ENCODE measurements around the gene CTNNA2.

Gene CTNNA2

DNA sequence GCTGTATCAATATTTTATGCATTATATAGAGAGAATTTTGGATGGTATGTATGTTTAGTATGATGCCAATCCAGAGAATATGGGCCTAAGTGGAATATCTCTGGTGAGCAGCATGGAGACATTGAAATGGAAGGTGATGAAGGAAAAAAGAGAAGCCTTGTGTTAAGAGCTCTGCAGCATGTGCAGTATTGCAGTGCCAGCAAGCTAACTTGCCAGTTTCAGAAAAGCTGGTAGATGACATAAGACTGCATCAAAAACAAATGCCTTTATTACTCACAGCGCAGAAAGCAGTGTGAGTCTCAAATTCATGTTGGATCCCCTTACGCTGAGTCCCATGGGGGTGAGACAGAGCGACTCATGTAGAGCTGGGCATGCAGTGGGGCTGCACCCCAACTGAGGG is 280.2 kb downstream of the CTNNA2 start:
- no peak for DNase-seq

DNA sequence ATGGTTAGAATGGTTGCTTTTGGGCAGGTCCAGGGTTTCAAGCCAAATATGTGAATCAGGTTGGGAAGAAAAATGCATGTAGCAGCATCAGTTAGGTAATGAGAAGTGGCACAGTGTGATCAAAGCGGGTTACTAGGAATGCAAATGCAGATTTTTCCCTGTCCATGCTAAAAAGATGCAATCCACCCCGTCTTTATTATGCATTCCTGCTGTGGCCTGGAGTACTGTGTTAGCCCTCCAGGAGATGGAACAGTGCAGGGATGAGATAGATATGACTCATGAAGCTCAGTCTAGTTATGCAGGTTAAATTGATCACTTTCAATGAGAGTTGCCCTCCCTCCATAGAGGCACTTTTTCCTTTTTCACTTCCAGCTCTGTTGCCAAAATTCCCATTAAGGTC is 283.8 kb downstream of the CTNNA2 start:
- DNase-seq: no peak

- DNase-seq: no peak
Observed at GRCh38 chr2:79798776-79799175, 285.9 kb downstream of the CTNNA2 start.

DNA sequence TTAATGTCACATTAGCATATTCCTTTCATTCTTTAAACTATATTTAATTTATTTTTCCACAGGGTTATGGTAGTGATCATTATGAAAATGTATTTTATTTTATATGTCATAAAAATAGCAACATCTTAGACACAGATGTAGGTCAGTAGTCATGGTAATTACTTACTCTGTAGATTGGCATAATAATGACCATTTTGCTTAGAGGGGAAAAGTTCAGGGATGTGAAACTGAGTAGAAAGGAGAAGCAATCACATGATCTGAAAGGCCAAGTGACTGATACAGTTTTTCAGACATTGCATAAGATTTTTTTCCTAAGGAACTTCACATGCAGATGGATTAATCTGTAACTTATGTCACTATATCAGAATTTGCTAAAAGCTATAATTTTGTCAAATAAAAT is 286.9 kb downstream of the CTNNA2 start:
- no peak for DNase-seq

DNA sequence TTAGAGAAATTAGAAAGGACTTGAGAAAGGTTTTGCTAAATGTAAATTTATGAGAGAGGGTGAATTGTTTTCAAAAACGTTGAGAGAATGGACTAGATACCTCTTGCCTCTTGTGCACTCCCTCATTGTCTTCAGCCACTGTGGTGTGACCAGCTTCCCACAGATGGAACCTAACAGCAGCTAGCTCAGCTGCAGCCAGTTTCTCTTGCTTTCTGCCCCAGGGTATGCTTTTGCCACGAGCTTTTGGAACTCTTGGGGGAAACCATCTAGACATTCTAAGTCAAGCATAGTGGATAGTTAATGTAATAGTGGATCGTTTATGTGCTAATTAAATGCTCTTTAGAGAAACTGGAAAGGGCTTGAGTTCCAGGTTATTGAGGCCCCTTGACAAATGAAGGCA is 288.2 kb downstream of the CTNNA2 start:
- DNase-seq: no peak

- DNase-seq: no peak
Observed at GRCh38 chr2:79817288-79817687, 304.4 kb downstream of the CTNNA2 start.

- DNase-seq: no peak
Observed at GRCh38 chr2:79820281-79820680, 307.4 kb downstream of the CTNNA2 start.

GRCh38 chr2:79822136-79822535 is 309.3 kb downstream of the CTNNA2 start:
- no peak for DNase-seq

- DNase-seq: no peak
Observed at GRCh38 chr2:79824086-79824786, 311.4 kb downstream of the CTNNA2 start.

- no peak for DNase-seq
Observed at GRCh38 chr2:79827881-79828280, 315.0 kb downstream of the CTNNA2 start.

DNA sequence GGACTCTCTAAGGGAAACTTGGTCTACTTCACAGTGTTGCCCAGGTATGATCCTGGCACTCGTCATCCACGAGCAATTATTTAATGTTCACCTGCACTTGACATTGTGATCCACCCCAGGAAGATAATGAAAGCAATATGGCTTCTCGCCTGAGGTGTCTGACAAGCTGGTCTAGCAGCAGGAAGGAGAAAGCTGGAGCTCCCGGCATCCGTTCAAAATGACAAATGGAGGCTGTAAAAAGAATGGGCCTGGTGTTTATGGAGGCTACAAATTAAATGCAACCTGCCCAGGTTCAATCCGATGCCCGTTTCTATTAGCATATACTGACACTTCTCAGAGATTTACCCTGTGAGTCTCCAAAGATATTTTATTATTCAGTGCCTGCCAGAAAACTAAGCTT is 317.6 kb downstream of the CTNNA2 start:
- no peak for DNase-seq

DNA sequence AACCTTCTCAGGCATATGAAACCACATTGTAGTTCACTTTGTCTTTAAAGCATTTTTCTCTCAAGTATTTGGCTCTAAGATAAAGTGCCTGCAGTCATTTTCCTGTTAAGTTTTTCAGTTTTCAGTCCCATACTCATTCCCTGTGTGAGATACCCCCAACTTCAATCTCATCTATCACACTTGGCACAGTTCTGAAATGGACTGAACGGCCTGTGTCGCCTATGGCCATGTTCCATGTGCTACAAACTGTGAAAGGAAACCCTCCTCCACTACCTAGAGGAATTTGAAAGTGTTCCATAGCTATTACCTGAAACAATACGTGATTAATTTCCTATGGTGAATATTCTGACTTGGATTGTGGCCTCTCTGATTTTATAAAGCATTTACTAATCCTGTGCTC is 319.1 kb downstream of the CTNNA2 start:
- DNase-seq: no peak

GRCh38 chr2:79832511-79833234 is 319.8 kb downstream of the CTNNA2 start:
- DNase-seq: no peak

- no peak for DNase-seq
Observed at GRCh38 chr2:79833235-79833878, 320.5 kb downstream of the CTNNA2 start.

DNA sequence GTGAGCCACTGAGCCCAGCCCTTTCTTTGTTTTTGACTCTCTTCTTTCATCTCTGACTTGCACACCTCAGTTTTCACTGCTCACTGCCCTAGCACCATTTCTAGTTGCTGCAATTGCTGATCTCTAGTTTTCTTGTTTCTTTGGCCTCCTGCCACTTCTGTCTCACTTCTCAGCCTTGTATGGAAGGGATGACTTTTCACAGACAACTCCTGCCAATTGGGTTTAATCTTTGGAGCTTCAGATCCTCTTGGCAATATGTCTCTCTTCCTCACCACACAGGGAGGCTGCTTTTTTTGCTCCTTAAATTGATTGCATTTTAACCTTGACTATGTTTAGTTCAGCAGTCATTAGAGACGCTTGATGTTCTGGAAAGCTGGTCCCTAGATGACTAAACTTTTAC is 323.1 kb downstream of the CTNNA2 start:
- DNase-seq: no peak

DNA sequence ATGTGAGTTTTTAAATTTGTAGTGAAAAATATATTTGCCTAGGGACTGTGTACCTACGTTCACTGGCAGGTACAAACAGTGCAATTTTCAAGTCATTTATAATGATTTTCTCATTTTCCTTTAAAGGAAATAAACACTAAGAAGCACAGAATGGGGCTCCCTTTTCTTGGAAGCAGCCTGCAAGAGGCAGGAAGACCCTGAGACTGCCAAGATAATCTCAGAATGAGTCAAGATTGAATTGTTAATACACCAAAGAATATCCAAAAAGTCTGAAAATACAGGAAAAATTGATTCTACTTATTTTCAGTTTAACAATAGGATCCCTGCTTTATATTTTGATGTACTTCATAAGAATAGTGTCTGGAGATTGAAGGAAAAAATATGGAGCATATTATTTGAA is 331.2 kb downstream of the CTNNA2 start:
- DNase-seq: no peak

DNA sequence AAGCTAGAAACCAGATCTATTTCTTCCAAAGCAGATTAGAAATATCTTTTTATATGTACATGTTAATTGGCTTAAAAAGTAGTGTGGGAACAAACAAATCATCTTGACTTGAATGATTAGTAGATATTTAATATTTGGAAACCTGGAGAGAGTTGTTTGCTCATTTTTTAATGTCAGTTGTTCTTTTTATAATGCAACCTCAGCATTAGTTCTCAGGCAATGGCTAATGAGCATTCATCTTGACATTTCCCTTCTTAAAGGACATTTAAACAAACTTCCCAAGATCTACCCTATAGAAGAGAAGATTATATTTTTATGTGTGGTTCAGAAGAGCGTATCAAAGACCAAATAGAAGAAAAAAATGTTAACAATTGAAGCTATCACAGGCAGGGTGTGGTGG is 334.0 kb downstream of the CTNNA2 start:
- no peak for DNase-seq

- no peak for DNase-seq
Observed at GRCh38 chr2:79849241-79849640, 336.4 kb downstream of the CTNNA2 start.

DNA sequence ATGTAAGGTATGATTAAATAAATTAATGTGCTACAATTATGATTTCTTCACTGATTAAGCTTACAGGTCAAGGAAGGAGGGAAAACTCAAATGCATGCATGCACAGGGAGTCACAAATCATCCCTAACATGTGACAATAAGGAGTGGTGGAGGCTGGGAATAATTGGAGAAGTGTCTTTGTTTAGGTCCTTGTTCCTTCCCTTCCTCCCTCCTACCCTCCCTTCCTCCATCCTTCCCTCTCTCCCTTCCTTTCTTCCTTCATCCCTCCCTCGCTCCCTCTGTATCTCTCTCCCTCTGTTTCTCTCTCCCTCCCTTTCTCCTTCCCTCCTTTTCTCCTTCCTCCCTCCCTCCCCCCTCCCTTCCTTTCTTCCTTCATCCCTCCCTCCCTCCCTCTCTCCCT is 337.1 kb downstream of the CTNNA2 start:
- DNase-seq: no peak

DNA sequence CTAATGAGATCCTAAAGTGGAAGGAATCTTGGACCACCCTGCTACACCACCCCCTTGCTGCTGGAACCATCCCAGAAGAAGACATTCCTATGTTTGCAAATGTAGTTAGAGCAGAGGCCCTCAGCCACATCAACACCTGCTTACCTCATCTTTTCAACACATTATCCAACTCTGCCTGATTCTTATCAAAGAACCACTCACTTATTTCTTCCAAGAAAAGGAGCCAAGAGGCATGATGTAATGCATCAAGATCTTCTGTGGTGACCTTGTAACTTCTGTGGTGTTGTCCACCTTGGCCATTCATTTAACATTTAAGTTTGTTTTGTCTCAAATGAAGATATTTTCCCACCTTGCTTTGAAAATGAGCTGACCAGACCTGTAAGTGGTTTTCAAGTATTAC is 338.1 kb downstream of the CTNNA2 start:
- no peak for DNase-seq

- peak; percentile 76 to 84 for DNase-seq
Observed at GRCh38 chr2:79855264-79856006, 342.6 kb downstream of the CTNNA2 start.

- DNase-seq: no peak
Observed at GRCh38 chr2:79857888-79858287, 345.0 kb downstream of the CTNNA2 start.
